Uterus (tissue), 4 donors: ENCODE data around the gene RNF39. TPM values are rescaled to one million over a fixed set of nuclear protein-coding genes. Genes with fewer than 3 reads are reported as not detected.

Experiments
- DNase-seq, 2 donors: peaks; one replicate each; pipeline ENCODE4 v3.0.0-alpha.2; 2019 to 2020
- H3K27ac ChIP-seq, 2 donors: fragments of 200-600 bp; sonication (generic); 1 replicate in 1 of 2; 2 replicates in 1 of 2; pipeline ENCODE4 v1.5.1; 2016 to 2018
- H3K27me3 ChIP-seq, 2 donors: fragments of 200-600 bp; sonication (generic); one replicate each; pipeline ENCODE4 v1.5.1; 2018 to 2019; ENCODE audit warnings: control low read depth in 1 of 2
- H3K36me3 ChIP-seq, 2 donors: fragments of 200-600 bp; sonication (generic); one replicate each; pipeline ENCODE4 v1.5.1; 2019; ENCODE audit warnings: control low read depth in 1 of 2
- H3K4me1 ChIP-seq, 2 donors: fragments of 200-600 bp; sonication (generic); one replicate each; pipeline ENCODE4 v1.5.1; 2018 to 2019; ENCODE audit warnings: control low read depth in 1 of 2
- H3K4me3 ChIP-seq, 2 donors: fragments of 200-600 bp; sonication (generic); 1 replicate in 1 of 2; 2 replicates in 1 of 2; pipeline ENCODE4 v1.5.1; 2018 to 2019; ENCODE audit warnings: mild to moderate bottlenecking in 1 of 2
- H3K9me3 ChIP-seq, 2 donors: fragments of 200-600 bp; sonication (generic); one replicate each; pipeline ENCODE4 v1.5.1; 2019; ENCODE audit warnings: control low read depth in 1 of 2
- CTCF ChIP-seq, 4 experiments: fragments of 200-600 bp in 2 of 4; fragments of 450-650 bp in 2 of 4; sonication (generic) in 2 of 4; IDR thresholded peaks; one replicate each; pipeline ENCODE4 v1.5.1; 2016 to 2019; ENCODE audit warnings: antibody characterized with exemption in 4 of 4, mild to moderate bottlenecking in 2 of 4, moderate library complexity in 1 of 4
- POLR2A ChIP-seq, 2 donors: fragments of 450-650 bp; IDR thresholded peaks; one replicate each; pipeline ENCODE4 v1.6.1; 2016; ENCODE audit warnings: antibody characterized with exemption in 2 of 2, mild to moderate bottlenecking in 1 of 2, moderate library complexity in 1 of 2
- intact Hi-C: fragments of 100-400 bp; cut with DNase I; formaldehyde crosslinking; loops from one replicate; pipeline ENCODE4 v1.15.1; 2023; ENCODE audit warnings: low total_unique reads
- total RNA-seq, 4 donors: library from RNA; depleted of rRNA in 3 of 4; stranded (reverse); fragments of >200 nt in 3 of 4; gene quantifications; one replicate each; pipeline versions ENCODE4 v1.1.0 to v1.2.4, GENCODE V29; 2014 to 2023
- donor health status: DM: yes; HTN: yes; CAD: no.

Gene RNF39
- total RNA-seq, 4 donors from 2014 or later, result 0.21 to 0.83 TPM; not detected in 2

- no peak for TF ChIP-seq CTCF (IDR thresholded peaks at IDR 0.05)
- TF ChIP-seq POLR2A (IDR thresholded peaks at IDR 0.05), result no peak
- intact Hi-C loops, result no loop called here
- peaks cover 8 to 20% of the 10 kb centered on the region in 2 donors for H3K4me1 ChIP-seq
- no peak overlapping the region for H3K27ac ChIP-seq
- H3K36me3 ChIP-seq, result no peaks in the 10 kb centered on the region
- no peak overlapping the region for H3K4me3 ChIP-seq
- no peaks in the 10 kb centered on the region for H3K9me3 ChIP-seq
- DNase-seq, result no peak
- peaks cover 12 to 20% of the 10 kb centered on the region in 2 donors for H3K27me3 ChIP-seq
Measured at GRCh38 chr6:30071081-30071818, 4.3 kb downstream of the RNF39 start.

GRCh38 chr6:30067460-30068139, 8.0 kb downstream of the RNF39 start:
- intact Hi-C loops, result no loop called here
- H3K27me3 ChIP-seq, result peaks cover under 1 to 3% of the 10 kb centered on the region in 2 donors
- TF ChIP-seq POLR2A (IDR thresholded peaks at IDR 0.05), result no peak
- TF ChIP-seq CTCF (IDR thresholded peaks at IDR 0.05), result no peak
- peaks cover 7 to 8% of the 10 kb centered on the region in 2 donors for H3K4me1 ChIP-seq
- no peak for DNase-seq
- peak overlapping the region; percentile 63 to 79 for H3K4me3 ChIP-seq
- no peaks in the 10 kb centered on the region for H3K36me3 ChIP-seq
- H3K27ac ChIP-seq, result peak overlapping the region; percentile 87 to 89
- H3K9me3 ChIP-seq, result no peaks in the 10 kb centered on the region

GRCh38 chr6:30066577-30067459, 8.8 kb downstream of the RNF39 start, which contains the start of gene PPP1R11:
PPP1R11 (plus strand) TSS chr6:30067198; CDS start chr6:30067411, 213 bp downstream.
- TF ChIP-seq CTCF (IDR thresholded peaks at IDR 0.05), result peak in 1 of 4 experiments; percentile 11
- peak; percentile 71 to 72 for TF ChIP-seq POLR2A (IDR thresholded peaks at IDR 0.05)
- intact Hi-C loops, result no loop called here
- Histone ChIP-seq H3K27ac (peak within 1 kb of the TSS; percentile 87 to 89), H3K9me3 (no peaks in the 10 kb centered on the region), H3K36me3 (no peaks in the 10 kb centered on the region), H3K4me1 (peaks cover 7 to 8% of the 10 kb centered on the region in 2 donors), H3K27me3 (peaks cover 0 to 3% of the 10 kb centered on the region in 2 donors), H3K4me3 (peak within 1 kb of the TSS; percentile 63 to 79)
- DNase-seq, result peak; percentile 99

- H3K4me1 ChIP-seq, result peaks cover 2 to 8% of the 10 kb centered on the region in 2 donors
- no peaks in the 10 kb centered on the region for H3K36me3 ChIP-seq
- no peak for DNase-seq
- no peaks in the 10 kb centered on the region for H3K27me3 ChIP-seq
- intact Hi-C loops, result no loop called here
- no peaks in the 10 kb centered on the region for H3K9me3 ChIP-seq
- TF ChIP-seq CTCF (IDR thresholded peaks at IDR 0.05), result no peak
- TF ChIP-seq POLR2A (IDR thresholded peaks at IDR 0.05), result no peak
- peak overlapping the region; percentile 81 to 87 for H3K27ac ChIP-seq
- H3K4me3 ChIP-seq, result peak overlapping the region; percentile 41 to 79
Measured at GRCh38 chr6:30066082-30066481, 9.5 kb downstream of the RNF39 start.
